HG02571 (cell line): ENCODE measurements around the gene INPP4A.
A peak's percentile ranks its signal among the peaks of the same experiment; 100 is the strongest.

Source experiments
- ATAC-seq: cut with Tn5 transposase; IDR thresholded peaks from one replicate; pipeline ENCODE4 v1.9.1; 2021; ENCODE audit warnings: mild to moderate bottlenecking, moderate library complexity; ENCODE audit not compliant: unreplicated experiment

The INPP4A gene

DNA sequence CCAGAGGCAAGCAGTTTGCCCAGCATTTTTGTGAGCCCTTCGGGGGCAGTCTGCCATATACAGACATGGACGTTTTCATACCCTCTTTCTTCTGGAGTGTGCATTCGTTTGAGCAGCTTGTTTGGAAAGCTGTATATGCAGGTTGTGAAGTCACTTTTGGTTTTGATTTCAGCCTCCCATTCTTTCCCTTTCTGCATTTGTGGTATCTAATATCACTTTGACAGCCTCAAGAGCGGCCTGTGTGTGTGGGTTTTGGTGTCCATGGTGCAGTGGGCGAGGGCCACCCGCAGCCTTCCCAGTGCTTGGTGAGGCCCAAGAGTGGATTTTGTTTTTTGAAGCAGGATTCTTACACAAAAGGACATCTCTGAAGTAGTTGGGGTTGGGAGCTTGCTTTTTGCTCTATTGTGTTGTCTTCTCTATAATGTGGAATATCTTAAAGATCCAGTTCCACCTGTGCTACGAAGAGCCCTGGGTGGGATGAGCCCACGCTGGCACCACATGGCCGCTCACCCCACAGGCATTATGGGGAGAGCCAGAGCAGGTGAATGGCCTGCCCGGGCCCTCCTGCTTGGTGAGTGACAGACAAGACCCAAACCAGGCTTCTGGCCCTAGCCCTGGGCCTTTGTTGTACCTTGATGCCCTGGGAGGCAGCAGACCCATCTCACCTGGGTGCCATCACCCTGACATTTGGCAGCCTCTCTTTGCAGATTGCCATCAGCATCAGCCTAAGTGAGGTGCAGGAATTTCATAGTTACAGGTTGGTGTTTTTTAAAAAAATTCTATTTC, 29.5 kb downstream of the INPP4A start:
- no peak for ATAC-seq

DNA sequence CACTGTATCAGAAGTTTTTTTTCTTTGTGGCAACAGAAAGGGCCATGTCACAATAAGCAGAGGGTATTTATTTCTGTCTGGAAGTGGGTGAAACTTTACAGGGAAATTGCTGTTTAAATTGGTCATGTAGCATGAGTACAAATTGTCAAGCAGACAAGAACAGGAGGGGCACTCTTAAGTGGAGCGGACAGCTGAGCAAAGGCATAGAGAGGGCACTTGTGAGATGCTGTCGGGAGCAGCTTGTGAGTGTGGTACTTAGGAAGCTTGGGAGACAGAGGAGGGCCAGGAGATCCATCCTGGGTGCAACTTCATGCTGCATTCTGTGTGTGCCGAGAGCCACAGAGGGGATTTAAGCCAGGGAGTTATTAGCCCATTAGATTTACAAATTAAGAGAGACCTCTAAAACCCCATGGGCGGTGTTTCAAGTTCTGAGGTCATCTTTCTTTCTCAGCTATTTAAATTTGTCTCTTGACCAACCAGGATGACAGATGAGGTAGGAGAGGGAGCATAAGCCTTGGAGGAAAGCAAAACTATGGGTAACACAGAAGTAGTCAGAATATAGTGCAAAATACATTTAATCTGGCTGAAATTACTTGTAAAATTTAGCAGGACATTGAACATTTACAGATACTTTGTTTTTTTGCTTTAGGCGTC, 30.4 kb downstream of the INPP4A start:
- ATAC-seq: no peak

DNA sequence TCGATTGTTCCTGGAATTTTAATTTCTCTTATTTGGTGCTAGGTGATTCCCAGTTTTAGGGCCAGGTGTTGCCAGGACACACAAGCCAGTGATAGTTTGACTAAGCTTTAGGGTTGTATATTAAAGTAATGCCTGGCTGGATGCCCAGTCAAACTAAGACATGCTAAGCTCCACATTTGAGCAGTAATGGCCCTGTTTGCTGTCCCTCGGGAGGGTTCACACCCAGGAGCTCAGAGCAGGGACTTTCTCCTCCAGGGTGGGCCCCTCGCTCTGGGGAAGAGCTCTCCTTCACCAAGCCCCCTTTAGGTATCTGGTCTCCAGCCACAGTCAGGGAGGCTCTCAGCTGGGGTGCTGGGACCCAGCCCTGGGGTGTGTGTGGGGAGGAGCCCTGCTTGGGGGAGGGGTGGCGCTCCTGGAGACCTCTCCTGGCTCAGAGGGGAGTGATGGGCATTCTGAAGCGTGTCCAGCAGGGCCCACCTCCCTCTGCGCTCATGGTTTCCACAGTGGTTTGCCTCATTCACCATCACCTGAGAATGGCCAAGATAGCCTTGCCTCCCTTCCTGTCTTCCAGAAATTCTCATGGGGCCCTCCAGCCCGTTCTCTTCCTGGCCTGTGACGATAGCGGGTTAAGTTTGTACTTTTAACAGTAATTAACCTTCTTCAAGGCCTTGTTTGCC, 31.7 kb downstream of the INPP4A start:
- no peak for ATAC-seq

DNA sequence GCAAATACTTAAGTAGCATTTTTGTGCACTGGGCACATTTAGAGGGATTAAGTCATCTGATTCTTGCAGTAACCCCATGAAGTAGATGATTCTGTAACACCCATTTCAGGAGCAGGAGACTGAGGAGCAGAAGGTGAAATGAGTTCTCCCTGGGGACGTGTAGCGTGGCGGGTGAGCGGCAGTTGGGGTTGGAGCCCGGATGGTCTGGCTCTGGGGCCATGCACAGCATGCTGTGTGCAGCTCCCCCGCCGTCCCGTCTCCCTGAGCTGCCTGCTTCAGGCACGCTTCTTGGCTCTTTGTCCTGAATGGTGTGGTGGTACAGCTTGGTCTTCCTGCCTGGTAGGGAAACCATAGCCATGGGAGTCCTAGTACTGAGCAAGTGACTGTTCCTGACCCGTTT, 32.4 kb downstream of the INPP4A start:
- no peak for ATAC-seq

DNA sequence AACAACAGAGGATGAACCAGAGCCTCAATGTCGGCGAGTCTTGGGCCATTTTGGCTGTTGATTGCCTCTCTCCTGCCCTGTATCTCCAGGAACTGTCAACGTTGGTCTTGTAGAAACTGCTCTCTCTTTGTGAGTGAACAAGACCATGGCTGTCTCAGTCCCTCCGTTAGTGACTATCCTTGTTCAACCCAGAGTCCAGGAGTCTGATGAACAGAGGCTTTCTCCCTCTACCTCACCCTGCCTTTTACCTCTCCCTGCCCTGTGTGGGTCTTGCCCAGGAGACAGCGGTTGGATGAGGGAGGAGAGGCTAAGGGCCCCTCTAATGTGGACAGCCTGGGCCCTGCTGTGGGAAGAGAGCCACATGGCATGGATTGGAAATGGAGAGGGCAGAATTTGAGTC, 32.8 kb downstream of the INPP4A start:
- no peak for ATAC-seq

DNA sequence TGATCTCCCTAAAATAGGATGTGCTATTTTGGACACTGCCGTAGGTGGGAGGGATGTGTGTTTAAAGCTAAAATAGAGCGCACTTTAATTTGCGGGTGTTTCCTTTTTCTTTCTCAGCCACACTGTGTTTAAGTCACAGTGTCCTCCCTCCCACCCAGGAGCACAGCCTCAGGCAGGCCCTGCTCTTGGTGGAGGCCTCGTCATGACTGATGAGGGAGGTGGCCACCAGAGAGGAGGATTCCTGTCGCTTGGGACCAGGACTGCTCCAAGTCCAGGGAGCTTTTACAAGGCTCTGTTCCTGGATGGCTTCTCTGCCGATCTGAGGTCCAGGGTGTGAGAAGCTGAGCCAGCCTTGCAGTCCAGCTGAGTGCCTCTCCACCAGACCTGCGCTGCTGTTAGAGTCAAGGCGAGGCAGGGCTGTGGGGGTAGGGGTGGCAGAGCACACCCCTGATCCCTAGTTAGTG, 33.5 kb downstream of the INPP4A start:
- ATAC-seq: no peak

DNA sequence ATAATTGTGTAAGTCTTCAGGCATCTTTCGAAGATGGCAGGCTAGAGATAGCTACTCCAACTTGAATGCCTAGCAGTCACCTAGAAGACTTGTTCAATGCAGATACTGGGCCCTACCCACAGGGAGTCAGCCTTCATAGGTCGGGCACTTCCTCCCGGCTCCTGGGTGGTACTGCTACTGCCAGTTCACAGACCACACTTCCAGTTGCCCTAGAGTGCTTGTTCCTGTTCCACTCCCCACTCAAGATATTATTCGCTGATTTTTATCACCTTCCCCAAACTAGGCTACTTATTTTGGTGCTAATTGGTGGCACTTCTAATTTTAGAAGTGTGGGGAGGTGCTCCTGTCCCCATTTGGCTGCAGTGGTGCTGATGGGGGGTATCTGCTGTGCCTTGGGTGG, 34.2 kb downstream of the INPP4A start:
- no peak for ATAC-seq

DNA sequence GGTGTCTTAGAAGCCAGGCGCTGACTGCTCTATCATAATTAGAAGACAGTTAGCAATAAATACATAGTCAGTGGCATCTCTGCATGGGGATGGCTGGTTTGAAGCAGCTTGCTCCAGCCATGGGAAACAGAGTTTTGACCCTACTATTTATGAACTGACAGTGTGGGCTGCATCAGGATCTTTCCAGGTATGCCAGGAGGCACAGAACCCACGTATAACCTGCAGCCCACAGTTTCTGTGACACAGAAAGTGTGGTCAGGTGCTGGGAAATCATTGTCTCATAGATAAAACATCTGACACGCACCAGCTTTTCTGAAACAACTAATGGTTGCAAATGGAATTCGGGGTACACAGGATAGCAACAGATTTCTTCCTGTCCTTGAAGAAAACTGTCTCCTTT, 34.7 kb downstream of the INPP4A start:
- ATAC-seq: no peak

DNA sequence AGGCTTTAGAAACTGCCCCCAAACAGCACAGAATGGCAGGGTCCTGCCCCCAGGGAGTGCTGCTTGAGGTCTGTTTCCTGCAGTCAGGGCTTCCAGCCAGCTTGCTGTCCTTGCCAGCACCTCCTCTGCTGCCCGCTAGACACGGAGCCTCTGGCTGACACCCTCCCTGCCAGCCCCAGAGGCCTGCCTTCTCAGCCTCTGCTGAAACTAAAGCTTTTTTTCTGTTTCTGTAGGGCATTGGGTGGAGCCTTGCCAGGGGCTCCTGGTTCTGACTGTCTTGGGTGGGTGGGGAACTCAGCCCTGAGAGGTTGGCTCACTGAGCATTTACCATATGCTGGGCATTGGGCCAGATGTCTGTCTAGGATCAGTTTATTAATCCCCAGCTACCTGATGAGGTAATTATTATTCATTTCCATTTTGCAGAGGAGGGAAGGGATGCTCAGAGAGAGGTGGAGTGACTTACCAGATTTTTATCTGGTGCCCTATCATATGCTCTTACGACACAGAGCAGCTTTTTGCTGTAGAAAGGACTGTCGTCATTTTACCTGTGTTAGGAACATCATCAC, 35.4 kb downstream of the INPP4A start:
- ATAC-seq: peak; percentile 34

DNA sequence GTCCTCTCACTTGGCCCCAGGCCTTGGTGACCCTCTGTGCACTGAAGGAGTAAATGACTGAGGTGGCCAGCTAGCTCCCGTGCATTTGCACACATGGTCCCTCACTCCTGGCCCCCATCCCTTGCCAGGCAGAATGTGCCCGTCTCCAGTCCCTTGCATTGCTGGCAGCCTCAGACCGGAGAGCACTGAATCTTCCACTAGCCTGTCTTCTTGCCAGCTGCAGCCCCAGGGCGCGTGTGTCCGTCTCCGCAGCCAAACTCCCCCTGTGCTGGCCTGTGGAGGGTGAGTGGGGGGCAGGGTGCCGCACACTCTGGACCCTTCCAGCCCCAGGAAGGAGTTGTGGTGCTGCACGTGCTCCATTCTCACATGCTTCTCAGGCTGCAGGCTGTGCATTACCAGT, 35.9 kb downstream of the INPP4A start:
- ATAC-seq: no peak

DNA sequence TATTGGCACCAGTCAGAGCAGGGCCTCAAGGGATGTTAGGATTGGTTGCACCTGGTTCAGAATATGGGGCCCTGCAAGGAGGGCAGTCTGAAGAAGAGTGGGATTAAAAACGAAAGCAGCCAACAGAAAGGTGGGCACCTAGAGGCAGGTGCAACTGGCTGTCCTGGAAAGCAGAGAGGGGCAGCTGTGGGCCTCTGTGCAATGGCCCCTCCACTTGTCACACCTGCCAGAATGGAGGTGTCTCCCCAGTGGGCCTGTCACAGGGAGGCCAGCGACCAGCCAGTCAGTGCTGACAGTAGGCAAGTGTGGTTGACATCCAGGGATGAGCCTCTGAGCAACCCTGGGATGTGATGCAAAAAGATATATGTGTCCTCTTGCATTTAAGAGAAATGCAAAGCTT, 37.7 kb downstream of the INPP4A start:
- no peak for ATAC-seq

DNA sequence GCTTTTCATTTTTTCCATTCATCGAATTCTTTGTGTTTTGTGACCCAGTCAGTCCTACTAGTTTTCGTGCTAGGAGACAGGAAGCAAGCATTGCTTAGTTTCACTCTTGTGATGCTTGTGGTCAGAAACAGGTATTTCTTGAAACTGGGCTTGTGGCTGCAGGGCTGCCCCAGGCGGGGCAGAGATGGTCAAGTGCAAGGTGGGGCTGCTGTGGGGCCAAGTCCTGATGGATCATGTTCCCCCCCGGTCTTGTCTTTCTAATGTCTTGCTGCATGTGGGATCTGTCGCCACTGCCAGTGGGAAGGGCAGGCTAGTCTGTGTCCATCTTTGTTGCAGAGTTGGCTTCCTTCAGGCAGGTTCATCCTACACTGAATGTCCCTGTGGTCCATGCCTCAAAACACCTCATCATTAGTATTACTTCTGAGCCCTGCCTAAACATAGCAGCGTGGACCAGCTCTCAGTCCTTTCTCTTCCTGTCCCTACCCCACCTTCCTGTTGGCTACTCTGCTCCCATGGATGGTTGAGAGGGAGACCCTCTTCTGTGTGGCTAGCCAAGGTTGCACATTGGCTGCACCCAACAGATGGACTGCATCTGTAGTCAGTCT, 38.7 kb downstream of the INPP4A start:
- peak; percentile 67 for ATAC-seq

DNA sequence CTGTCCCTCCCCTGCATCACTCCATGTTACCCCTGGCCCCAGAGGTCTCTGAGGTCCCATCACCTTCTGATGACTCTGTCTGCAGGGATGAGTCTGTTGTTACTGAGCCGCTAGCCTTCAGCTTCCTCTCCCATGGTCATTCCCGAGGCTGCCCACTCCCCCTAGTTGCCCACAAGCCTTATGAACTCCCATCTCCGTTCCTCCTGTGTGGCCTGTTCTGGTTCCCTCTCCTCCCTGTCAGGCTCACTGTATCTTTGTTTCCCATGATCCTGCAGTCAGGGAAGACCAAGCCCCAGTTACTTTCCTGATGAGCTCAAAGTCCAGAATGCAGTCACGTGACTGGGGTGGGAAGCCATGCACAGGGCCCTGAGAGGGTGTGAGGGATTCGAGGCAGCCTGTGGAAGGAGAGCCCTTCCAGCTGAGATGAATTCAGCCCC, 39.5 kb downstream of the INPP4A start:
- no peak for ATAC-seq

DNA sequence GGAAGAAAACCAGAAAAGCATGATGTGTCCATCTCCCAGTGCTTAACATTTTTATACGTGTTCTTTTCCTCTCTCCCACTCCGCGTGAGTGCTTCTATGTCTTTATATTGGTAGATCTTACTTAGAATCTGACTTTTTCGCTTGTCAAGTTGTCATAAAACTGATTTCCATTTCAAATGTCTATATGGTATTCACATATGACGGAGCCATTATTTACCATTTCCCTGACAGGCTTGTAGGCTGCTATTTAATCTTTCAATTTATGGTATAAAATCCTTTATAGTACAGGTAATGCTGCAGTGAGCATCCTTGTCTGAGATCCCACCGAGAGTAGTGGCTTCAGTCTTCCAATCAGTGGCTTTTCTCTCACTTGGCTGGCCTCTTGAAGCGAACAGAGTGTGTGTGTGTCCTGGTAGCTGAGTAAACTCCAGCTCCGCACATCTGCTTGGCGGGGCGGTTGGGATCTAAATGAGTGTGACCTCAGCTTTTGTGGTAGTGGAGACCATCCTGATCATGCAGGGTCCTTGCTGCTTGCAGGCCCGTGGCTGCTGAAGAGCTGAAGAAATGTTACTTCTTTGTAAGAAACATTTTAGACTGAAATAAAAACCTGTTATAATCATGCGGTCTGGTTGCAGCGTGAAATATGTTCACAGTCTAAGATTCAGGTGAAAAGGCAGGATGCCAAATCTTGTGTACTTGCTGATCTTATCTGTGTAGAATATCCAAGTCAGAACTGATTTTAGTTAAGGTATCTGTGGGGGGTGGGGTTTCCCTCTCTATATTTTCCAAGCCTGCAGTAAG, 40.2 kb downstream of the INPP4A start:
- no peak for ATAC-seq

DNA sequence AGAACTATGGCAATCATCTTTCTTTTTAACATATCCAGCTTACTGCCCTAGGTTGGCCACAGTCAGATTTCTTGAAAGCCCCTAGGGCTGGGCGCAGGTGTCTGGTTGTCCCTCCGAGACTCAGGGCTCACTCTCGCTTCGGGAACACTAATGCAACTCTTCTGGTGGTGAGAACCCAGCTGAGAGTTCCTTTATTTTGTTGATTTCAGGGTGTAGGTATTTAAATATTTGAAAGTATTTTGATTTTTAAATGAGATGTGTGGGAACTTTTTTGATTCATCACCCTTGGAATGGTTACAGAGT, 40.7 kb downstream of the INPP4A start:
- ATAC-seq: no peak

DNA sequence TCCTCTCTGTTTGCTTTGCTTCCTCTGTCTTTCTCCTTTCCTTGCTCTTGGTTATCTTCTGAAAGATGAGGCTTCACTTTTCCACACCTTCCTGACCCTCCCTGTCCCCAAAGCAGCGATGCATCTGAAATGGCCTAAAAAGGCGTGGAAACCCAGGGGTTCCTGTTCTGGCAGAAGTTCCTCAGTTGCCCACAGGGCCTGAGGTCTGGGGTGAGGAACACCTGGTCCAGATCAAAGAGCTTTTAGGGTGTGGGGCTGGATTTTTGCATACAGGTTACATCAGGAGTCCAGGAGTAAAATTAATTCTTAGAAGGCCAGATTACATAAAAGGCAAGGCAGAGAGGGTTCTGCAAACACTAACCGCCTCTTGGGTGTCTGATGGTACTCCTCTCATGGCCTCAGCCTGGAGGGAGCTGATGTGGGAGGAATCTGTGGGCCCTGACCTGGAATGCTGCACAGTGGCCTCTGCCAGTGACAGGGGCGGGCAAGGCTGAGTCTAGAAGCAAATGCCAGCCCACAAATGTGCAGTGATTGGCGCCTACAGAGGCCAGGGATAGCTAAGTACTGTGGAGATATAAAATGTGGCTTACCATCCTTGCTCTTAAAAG, 41.8 kb downstream of the INPP4A start:
- ATAC-seq: no peak

DNA sequence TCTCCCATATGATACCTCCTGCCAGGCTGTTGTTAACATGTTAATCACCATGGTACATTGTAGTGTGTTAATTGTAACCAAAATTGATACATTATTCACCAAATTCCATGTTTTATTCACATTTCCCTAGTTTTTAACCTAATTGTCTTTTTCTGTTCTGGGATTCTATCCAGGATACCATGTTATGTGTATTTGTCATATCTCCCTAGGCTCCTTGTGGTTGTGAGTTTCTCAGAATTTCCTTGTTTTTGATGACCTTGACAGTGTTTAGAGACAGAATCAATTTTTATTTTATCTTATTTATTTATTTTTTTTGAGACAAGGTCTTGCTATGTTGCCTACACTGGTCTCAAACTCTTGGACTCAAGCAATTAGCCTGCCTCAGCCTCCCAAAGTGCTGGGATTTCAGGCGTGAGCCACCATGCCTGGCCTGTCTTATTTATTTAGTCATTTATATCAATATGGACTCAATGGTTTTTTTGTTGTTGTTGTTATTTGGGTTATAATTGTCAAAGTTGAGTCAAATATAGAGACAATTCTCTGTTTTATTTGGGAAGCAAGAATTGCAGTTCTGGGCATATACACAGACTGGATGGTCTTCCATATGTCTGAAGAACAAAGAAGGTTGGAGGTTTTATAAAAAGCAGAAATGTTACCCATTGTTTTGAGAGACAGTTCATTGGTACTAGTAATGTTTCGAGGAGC, 42.6 kb downstream of the INPP4A start:
- no peak for ATAC-seq

DNA sequence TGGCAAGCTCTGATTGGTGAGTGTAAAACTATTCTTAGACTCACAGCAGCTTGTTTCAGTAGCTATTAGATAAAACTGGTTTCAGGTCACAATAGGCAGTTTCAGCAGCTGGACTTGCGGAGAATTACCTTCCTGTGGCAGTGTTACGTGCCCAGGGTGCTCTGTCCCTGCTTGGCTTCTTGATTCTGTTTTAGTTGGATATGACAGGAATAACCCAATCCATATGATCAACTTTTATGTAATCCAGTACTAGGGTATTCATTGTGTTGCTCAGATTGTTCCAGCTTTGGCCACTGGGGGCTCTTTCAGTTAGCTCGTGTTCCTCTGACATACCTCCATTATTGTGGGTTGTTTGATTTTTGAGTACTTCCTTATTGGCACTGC, 43.1 kb downstream of the INPP4A start:
- peak; percentile 46 for ATAC-seq

DNA sequence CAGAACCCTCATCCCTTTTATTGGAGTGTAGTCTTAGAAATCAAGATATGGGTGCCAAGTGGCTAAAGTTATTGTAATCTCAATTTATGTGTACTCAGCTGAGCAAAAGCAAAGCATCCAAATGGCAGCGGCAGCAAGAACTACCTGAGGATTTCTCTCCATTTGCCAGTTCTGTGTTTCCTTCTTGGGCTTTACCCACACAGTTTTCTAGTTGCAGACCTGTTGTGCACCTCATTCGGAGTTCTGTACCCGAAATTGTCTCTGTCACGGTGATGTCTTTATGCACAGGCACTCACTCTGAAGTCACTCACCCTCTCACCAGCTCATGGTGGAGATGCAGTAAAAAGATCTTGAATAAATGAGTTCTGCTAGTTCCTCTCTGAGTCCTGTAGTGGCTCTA, 43.6 kb downstream of the INPP4A start:
- ATAC-seq: no peak

DNA sequence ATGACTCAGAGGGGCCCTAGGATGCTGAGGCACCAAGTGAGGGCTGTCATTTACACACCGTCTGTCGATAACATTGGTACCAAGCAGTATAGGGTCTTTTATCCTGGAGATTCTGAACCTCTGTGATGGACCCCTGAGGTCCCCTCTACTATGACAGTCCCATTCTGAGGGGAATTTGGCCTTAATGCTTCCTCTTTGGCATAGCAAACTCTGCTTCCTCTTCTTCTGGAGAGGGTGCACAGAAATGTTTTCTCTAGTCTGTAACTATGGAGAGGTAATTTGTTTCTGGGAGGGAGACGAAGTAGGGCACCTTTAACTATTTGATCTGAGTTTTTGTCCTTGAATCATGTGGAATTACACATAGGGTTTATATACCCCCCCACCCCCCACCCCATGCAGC, 44.8 kb downstream of the INPP4A start:
- no peak for ATAC-seq
